GM23338 (cell line): ENCODE results near the gene STK33. TPM values are rescaled to one million over a fixed set of nuclear protein-coding genes. Genes with fewer than 3 reads are reported as not detected.

Source experiments
- ATAC-seq: fragments of 200-7000 bp; cut with Tn5 transposase; 3 replicates; pipeline ENCODE4 v1.9.1; 2020
- DNase-seq: peaks from one replicate; pipeline ENCODE4 v3.0.0-alpha.2; 2015; ENCODE audit warnings: low spot score
- H2AFZ ChIP-seq: fragments of 200-600 bp; sonication (generic); 2 replicates; pipeline ENCODE4 v1.8.0; 2016; ENCODE audit warnings: antibody characterized with exemption, mild to moderate bottlenecking, moderate library complexity
- H3F3A ChIP-seq: fragments of 200-600 bp; sonication (generic); replicated peaks from 2 replicates; pipeline ENCODE4 v1.8.0; 2017; ENCODE audit warnings: antibody characterized with exemption, mixed run types, low read depth
- H3K27ac ChIP-seq: fragments of 200-600 bp; sonication (generic); 2 replicates; pipeline ENCODE4 v1.6.1; 2016; ENCODE audit warnings: low read depth
- H3K27me3 ChIP-seq: fragments of 200-600 bp; sonication (generic); 2 replicates; pipeline ENCODE4 v1.8.0; 2016; ENCODE audit warnings: mild to moderate bottlenecking, mixed run types, moderate library complexity; ENCODE audit not compliant: insufficient read depth
- H3K36me3 ChIP-seq: fragments of 200-600 bp; sonication (generic); 2 replicates; pipeline ENCODE4 v1.8.0; 2016; ENCODE audit warnings: mild to moderate bottlenecking; ENCODE audit not compliant: insufficient read depth
- H3K4me1 ChIP-seq: fragments of 200-600 bp; sonication (generic); 2 replicates; pipeline ENCODE4 v1.8.0; 2016; ENCODE audit warnings: mild to moderate bottlenecking, moderate library complexity; ENCODE audit not compliant: insufficient read depth
- H3K4me2 ChIP-seq: fragments of 200-600 bp; sonication (generic); 2 replicates; pipeline ENCODE4 v1.7.1; 2017; ENCODE audit warnings: mixed run types
- H3K4me3 ChIP-seq: fragments of 200-600 bp; sonication (generic); 2 replicates; pipeline ENCODE4 v1.6.1; 2016; ENCODE audit warnings: mixed run types
- H3K79me2 ChIP-seq: fragments of 200-600 bp; sonication (generic); replicated peaks from 2 replicates; pipeline ENCODE4 v1.8.0; 2017; ENCODE audit warnings: mild to moderate bottlenecking; ENCODE audit not compliant: insufficient read depth
- H3K9me2 ChIP-seq: fragments of 200-600 bp; sonication (generic); 2 replicates; pipeline ENCODE4 v1.8.0; 2017; ENCODE audit not compliant: insufficient read depth
- H4K20me1 ChIP-seq: fragments of 200-600 bp; sonication (generic); replicated peaks from 2 replicates; pipeline ENCODE4 v1.8.0; 2017; ENCODE audit warnings: mild to moderate bottlenecking; ENCODE audit not compliant: insufficient read depth
- H3K27ac Mint-ChIP-seq: 2 replicates; pipeline ENCODE4 v1.8.0; 2020; ENCODE audit warnings: inconsistent platforms, mild to moderate bottlenecking, moderate library complexity, mixed read lengths
- H3K27me3 Mint-ChIP-seq: 3 replicates; pipeline ENCODE4 v1.8.0; 2022; ENCODE audit warnings: low read depth, mild to moderate bottlenecking, moderate library complexity, mixed read lengths, inconsistent platforms; ENCODE audit not compliant: insufficient read depth, poor library complexity
- H3K36me3 Mint-ChIP-seq: 3 replicates; pipeline ENCODE4 v1.8.0; 2021; ENCODE audit warnings: low read depth, mild to moderate bottlenecking, inconsistent platforms, moderate library complexity, mixed read lengths
- H3K4me1 Mint-ChIP-seq: 3 replicates; pipeline ENCODE4 v1.8.0; 2020; ENCODE audit warnings: mild to moderate bottlenecking, inconsistent platforms, mixed read lengths
- H3K4me3 Mint-ChIP-seq: 3 replicates; pipeline ENCODE4 v1.8.0; 2021; ENCODE audit warnings: moderate library complexity, mild to moderate bottlenecking, inconsistent platforms, mixed read lengths
- H3K9me3 Mint-ChIP-seq: 3 replicates; pipeline ENCODE4 v1.8.0; 2020; ENCODE audit warnings: moderate library complexity, mild to moderate bottlenecking, inconsistent platforms, mixed read lengths
- CREB1 ChIP-seq: fragments of 250-450 bp; sonication (Bioruptor Pico); IDR thresholded peaks from 2 replicates; pipeline ENCODE4 v1.5.0; 2020; ENCODE audit warnings: low read depth, mild to moderate bottlenecking, moderate library complexity
- EZH2 ChIP-seq: fragments of 200-600 bp; sonication (generic); IDR thresholded peaks from one replicate; pipeline ENCODE4 v1.8.0; 2017; ENCODE audit warnings: antibody characterized with exemption, mild to moderate bottlenecking, low read depth; ENCODE audit not compliant: unreplicated experiment
- NANOG ChIP-seq: IDR thresholded peaks from 2 replicates; pipeline ENCODE4 v1.6.1; 2016; ENCODE audit warnings: antibody characterized with exemption, borderline replicate concordance
- POLR2AphosphoS5 ChIP-seq: IDR thresholded peaks from 2 replicates; pipeline ENCODE4 v1.6.1; 2016; ENCODE audit warnings: antibody characterized with exemption, low read depth
- STAT1 ChIP-seq: IDR thresholded peaks from one replicate; pipeline ENCODE4 v1.6.1; 2016; ENCODE audit warnings: antibody characterized with exemption; ENCODE audit not compliant: unreplicated experiment
- polyA plus RNA-seq: library from polyadenylated mRNA; unstranded; fragments of >200 nt; fragmentation: Nextera tagmentation; extraction: Ambion mirVana; gene quantifications from 2 replicates; pipeline ENCODE4 v1.2.1, GENCODE V29; 2016
- total RNA-seq: library from RNA; depleted of rRNA; stranded (reverse); fragments of >200 nt; shearing (Covaris generic); gene quantifications from 2 replicates; pipeline ENCODE4 v1.2.3, GENCODE V29; 2014
- TF ChIP-seq, protein P1 (sequence below): fragments of 250-450 bp; sonication (Bioruptor Pico); IDR thresholded peaks from 2 replicates; pipeline ENCODE4 v1.5.0; 2020; ENCODE audit warnings: mild to moderate bottlenecking, moderate library complexity
- TF ChIP-seq, protein P2 (sequence below): IDR thresholded peaks from 2 replicates; pipeline ENCODE4 v1.6.1; 2016; ENCODE audit warnings: antibody characterized with exemption
- TF ChIP-seq, protein P3 (sequence below), 2 experiments: fragments of 200-600 bp in 1 of 2; sonication (generic) in 1 of 2; conservative IDR thresholded peaks; 2 replicates each; pipeline versions ENCODE4 v1.5.1 to v1.6.1; 2016 to 2017; ENCODE audit warnings: antibody characterized with exemption in 2 of 2, low read depth in 2 of 2, mild to moderate bottlenecking in 2 of 2, moderate library complexity in 1 of 2

Gene STK33
- total and polyA plus RNA-seq, 2 experiments from 2014 or later, result 17.2 to 18.2 TPM

DNA sequence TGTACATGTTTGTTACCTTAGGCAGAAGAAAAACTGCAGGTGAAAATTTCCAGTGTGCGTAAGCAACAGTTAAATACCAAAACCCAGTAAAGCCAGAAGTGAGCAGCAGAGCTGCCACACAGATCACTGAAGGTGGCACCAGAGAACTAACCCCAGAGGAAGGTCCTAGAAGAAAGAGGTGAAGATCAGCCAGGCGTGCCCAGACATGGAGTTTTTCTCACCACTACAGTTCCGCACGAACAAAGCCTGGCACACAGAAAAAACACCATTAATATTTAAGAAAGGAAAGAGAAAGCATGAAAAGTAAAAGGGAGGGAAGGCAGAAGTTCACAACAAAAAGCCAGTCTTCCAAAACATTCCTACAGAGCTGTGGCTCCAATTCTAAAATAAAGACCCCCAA lies 60.7 kb downstream of the STK33 start:
- Histone ChIP-seq H3K9me2 (no peaks in the 10 kb centered on the region), H3K27me3 (no peaks in the 10 kb centered on the region), H3K36me3 (no peaks in the 10 kb centered on the region), H3K4me2 (no peak overlapping the region), H3K27ac (no peak overlapping the region), H3K4me1 (peaks cover 1% of the 10 kb centered on the region; the same call in 1 of the 2 replicates), H3K4me3 (no peak overlapping the region), H3K79me2 (no peaks in the 10 kb centered on the region), H3F3A (no peaks in the 10 kb centered on the region), H2AFZ (no peak overlapping the region), H4K20me1 (no peaks in the 10 kb centered on the region)
- Mint-ChIP-seq H3K9me3 (no peaks in the 10 kb centered on the region), H3K27ac (peak overlapping the region; percentile 73), H3K4me3 (no peak overlapping the region), H3K4me1 (peaks cover 16% of the 10 kb centered on the region), H3K36me3 (no peaks in the 10 kb centered on the region), H3K27me3 (peaks cover 2% of the 10 kb centered on the region)
- TF ChIP-seq STAT1 (no peak), NANOG (no peak), POLR2AphosphoS5 (no peak), CREB1 (CRISPR knock-in tag) (no peak), EZH2 (no peak)
- TF ChIP-seq, protein P1, sequence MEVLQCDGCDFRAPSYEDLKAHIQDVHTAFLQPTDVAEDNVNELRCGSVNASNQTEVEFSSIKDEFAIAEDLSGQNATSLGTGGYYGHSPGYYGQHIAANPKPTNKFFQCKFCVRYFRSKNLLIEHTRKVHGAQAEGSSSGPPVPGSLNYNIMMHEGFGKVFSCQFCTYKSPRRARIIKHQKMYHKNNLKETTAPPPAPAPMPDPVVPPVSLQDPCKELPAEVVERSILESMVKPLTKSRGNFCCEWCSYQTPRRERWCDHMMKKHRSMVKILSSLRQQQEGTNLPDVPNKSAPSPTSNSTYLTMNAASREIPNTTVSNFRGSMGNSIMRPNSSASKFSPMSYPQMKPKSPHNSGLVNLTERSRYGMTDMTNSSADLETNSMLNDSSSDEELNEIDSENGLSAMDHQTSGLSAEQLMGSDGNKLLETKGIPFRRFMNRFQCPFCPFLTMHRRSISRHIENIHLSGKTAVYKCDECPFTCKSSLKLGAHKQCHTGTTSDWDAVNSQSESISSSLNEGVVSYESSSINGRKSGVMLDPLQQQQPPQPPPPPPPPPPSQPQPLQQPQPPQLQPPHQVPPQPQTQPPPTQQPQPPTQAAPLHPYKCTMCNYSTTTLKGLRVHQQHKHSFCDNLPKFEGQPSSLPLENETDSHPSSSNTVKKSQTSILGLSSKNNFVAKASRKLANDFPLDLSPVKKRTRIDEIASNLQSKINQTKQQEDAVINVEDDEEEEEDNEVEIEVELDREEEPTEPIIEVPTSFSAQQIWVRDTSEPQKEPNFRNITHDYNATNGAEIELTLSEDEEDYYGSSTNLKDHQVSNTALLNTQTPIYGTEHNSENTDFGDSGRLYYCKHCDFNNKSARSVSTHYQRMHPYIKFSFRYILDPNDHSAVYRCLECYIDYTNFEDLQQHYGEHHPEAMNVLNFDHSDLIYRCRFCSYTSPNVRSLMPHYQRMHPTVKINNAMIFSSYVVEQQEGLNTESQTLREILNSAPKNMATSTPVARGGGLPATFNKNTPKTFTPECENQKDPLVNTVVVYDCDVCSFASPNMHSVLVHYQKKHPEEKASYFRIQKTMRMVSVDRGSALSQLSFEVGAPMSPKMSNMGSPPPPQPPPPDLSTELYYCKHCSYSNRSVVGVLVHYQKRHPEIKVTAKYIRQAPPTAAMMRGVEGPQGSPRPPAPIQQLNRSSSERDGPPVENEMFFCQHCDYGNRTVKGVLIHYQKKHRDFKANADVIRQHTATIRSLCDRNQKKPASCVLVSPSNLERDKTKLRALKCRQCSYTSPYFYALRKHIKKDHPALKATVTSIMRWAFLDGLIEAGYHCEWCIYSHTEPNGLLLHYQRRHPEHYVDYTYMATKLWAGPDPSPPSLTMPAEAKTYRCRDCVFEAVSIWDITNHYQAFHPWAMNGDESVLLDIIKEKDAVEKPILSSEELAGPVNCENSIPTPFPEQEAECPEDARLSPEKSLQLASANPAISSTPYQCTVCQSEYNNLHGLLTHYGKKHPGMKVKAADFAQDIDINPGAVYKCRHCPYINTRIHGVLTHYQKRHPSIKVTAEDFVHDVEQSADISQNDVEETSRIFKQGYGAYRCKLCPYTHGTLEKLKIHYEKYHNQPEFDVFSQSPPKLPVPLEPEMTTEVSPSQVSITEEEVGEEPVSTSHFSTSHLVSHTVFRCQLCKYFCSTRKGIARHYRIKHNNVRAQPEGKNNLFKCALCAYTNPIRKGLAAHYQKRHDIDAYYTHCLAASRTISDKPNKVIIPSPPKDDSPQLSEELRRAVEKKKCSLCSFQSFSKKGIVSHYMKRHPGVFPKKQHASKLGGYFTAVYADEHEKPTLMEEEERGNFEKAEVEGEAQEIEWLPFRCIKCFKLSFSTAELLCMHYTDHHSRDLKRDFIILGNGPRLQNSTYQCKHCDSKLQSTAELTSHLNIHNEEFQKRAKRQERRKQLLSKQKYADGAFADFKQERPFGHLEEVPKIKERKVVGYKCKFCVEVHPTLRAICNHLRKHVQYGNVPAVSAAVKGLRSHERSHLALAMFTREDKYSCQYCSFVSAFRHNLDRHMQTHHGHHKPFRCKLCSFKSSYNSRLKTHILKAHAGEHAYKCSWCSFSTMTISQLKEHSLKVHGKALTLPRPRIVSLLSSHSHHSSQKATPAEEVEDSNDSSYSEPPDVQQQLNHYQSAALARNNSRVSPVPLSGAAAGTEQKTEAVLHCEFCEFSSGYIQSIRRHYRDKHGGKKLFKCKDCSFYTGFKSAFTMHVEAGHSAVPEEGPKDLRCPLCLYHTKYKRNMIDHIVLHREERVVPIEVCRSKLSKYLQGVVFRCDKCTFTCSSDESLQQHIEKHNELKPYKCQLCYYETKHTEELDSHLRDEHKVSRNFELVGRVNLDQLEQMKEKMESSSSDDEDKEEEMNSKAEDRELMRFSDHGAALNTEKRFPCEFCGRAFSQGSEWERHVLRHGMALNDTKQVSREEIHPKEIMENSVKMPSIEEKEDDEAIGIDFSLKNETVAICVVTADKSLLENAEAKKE, result no peak
- TF ChIP-seq, protein P2, sequence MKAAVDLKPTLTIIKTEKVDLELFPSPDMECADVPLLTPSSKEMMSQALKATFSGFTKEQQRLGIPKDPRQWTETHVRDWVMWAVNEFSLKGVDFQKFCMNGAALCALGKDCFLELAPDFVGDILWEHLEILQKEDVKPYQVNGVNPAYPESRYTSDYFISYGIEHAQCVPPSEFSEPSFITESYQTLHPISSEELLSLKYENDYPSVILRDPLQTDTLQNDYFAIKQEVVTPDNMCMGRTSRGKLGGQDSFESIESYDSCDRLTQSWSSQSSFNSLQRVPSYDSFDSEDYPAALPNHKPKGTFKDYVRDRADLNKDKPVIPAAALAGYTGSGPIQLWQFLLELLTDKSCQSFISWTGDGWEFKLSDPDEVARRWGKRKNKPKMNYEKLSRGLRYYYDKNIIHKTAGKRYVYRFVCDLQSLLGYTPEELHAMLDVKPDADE, result no peak
- TF ChIP-seq, protein P3, sequence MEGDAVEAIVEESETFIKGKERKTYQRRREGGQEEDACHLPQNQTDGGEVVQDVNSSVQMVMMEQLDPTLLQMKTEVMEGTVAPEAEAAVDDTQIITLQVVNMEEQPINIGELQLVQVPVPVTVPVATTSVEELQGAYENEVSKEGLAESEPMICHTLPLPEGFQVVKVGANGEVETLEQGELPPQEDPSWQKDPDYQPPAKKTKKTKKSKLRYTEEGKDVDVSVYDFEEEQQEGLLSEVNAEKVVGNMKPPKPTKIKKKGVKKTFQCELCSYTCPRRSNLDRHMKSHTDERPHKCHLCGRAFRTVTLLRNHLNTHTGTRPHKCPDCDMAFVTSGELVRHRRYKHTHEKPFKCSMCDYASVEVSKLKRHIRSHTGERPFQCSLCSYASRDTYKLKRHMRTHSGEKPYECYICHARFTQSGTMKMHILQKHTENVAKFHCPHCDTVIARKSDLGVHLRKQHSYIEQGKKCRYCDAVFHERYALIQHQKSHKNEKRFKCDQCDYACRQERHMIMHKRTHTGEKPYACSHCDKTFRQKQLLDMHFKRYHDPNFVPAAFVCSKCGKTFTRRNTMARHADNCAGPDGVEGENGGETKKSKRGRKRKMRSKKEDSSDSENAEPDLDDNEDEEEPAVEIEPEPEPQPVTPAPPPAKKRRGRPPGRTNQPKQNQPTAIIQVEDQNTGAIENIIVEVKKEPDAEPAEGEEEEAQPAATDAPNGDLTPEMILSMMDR (conservative IDR thresholded peaks at IDR 0.05; ENCODE audit: low read depth in 2 of 2), result peak in 1 of 2 experiments; percentile 23; a peak in 2 of 4 replicates
- DNase-seq (no peak), ATAC-seq (no peak; the same call in 2 of the 3 replicates)
